ENCODE measurements around the gene FOXC2.
A peak's percentile ranks its signal among the peaks of the same experiment; 100 is the strongest.

The FOXC2 gene

GRCh38 chr16:86549076-86549892, 17.3 kb upstream of the FOXC2 start:
- no peak overlapping the region for H3K4me3 ChIP-seq (ENCODE audit: low read length)
- H3K9ac ChIP-seq (ENCODE audit: low read depth, low read length) = no peak overlapping the region
- no peaks in the 10 kb centered on the region for H3K9me3 ChIP-seq (replicated peaks; ENCODE audit: low read length)
- no peak overlapping the region for H3K4me2 ChIP-seq (ENCODE audit: low read length)
- H3K4me1 ChIP-seq (ENCODE audit: control insufficient read depth, insufficient read depth, low read length) = peaks cover 2% of the 10 kb centered on the region
- H3K27me3 ChIP-seq (ENCODE audit: control insufficient read depth, insufficient read depth, low read length) = no peaks in the 10 kb centered on the region
- peaks cover 20% of the 10 kb centered on the region for H3K36me3 ChIP-seq (ENCODE audit: insufficient read depth, low read length)

- peaks cover 4% of the 10 kb centered on the region for H3K4me1 ChIP-seq (ENCODE audit: control insufficient read depth, insufficient read depth, low read length)
- H3K27me3 ChIP-seq (ENCODE audit: control insufficient read depth, insufficient read depth, low read length) = no peaks in the 10 kb centered on the region
- peaks cover 20% of the 10 kb centered on the region for H3K36me3 ChIP-seq (ENCODE audit: insufficient read depth, low read length)
- H3K4me2 ChIP-seq (ENCODE audit: low read length) = no peak overlapping the region
- H3K9me3 ChIP-seq (replicated peaks; ENCODE audit: low read length) = no peaks in the 10 kb centered on the region
- no peak overlapping the region for H3K4me3 ChIP-seq (ENCODE audit: low read length)
- H3K9ac ChIP-seq (ENCODE audit: low read depth, low read length) = no peak overlapping the region
Observed at GRCh38 chr16:86549893-86550190, 16.8 kb upstream of the FOXC2 start.

GRCh38 chr16:86550281-86550680, 16.3 kb upstream of the FOXC2 start:
- Histone ChIP-seq H3K9ac (ENCODE audit: low read depth, low read length) (no peak overlapping the region), H3K4me3 (ENCODE audit: low read length) (no peak overlapping the region), H3K36me3 (ENCODE audit: insufficient read depth, low read length) (peaks cover 17% of the 10 kb centered on the region)

GRCh38 chr16:86553356-86553755, 13.3 kb upstream of the FOXC2 start:
- H3K27me3 ChIP-seq (ENCODE audit: control insufficient read depth, insufficient read depth, low read length) = no peaks in the 10 kb centered on the region
- H3K9ac ChIP-seq (ENCODE audit: low read depth, low read length) = no peak overlapping the region
- H3K4me2 ChIP-seq (ENCODE audit: low read length) = no peak overlapping the region
- H3K36me3 ChIP-seq (ENCODE audit: insufficient read depth, low read length) = peaks cover 13% of the 10 kb centered on the region
- H3K4me3 ChIP-seq (ENCODE audit: low read length) = no peak overlapping the region
- peaks cover 15% of the 10 kb centered on the region for H3K4me1 ChIP-seq (ENCODE audit: control insufficient read depth, insufficient read depth, low read length)
- H3K9me3 ChIP-seq (replicated peaks; ENCODE audit: low read length) = no peaks in the 10 kb centered on the region

More at GRCh38 chr16:86550281-86550680, 16.3 kb upstream of the FOXC2 start:
- Histone ChIP-seq H3K9me3 (replicated peaks; ENCODE audit: low read length) (no peaks in the 10 kb centered on the region), H3K4me1 (ENCODE audit: control insufficient read depth, insufficient read depth, low read length) (peaks cover 5% of the 10 kb centered on the region), H3K27me3 (ENCODE audit: control insufficient read depth, insufficient read depth, low read length) (no peaks in the 10 kb centered on the region), H3K4me2 (ENCODE audit: low read length) (no peak overlapping the region)

GRCh38 chr16:86554599-86554916, 12.1 kb upstream of the FOXC2 start:
- Histone ChIP-seq H3K36me3 (ENCODE audit: insufficient read depth, low read length) (peaks cover 13% of the 10 kb centered on the region), H3K4me2 (ENCODE audit: low read length) (peak overlapping the region; percentile 95), H3K4me1 (ENCODE audit: control insufficient read depth, insufficient read depth, low read length) (peaks cover 15% of the 10 kb centered on the region), H3K9ac (ENCODE audit: low read depth, low read length) (peak overlapping the region; percentile 94), H3K9me3 (replicated peaks; ENCODE audit: low read length) (no peaks in the 10 kb centered on the region), H3K27me3 (ENCODE audit: control insufficient read depth, insufficient read depth, low read length) (no peaks in the 10 kb centered on the region), H3K4me3 (ENCODE audit: low read length) (peak overlapping the region; percentile 93)

GRCh38 chr16:86554917-86555703, 11.5 kb upstream of the FOXC2 start, which contains the start of gene MTHFSD:
TSS of gene MTHFSD (minus strand) at chr16:86555235. CDS start at chr16:86555184, 51 bp downstream.
- Histone ChIP-seq H3K9me3 (replicated peaks; ENCODE audit: low read length) (no peaks in the 10 kb centered on the region), H3K27me3 (ENCODE audit: control insufficient read depth, insufficient read depth, low read length) (no peaks in the 10 kb centered on the region), H3K4me3 (ENCODE audit: low read length) (peak within 1 kb of the TSS; percentile 93), H3K9ac (ENCODE audit: low read depth, low read length) (peak within 1 kb of the TSS; percentile 94), H3K36me3 (ENCODE audit: insufficient read depth, low read length) (peaks cover 13% of the 10 kb centered on the region), H3K4me1 (ENCODE audit: control insufficient read depth, insufficient read depth, low read length) (peaks cover 15% of the 10 kb centered on the region), H3K4me2 (ENCODE audit: low read length) (peak within 1 kb of the TSS; percentile 95)

GRCh38 chr16:86555704-86556075, 10.9 kb upstream of the FOXC2 start:
- H3K36me3 ChIP-seq (ENCODE audit: insufficient read depth, low read length) = peaks cover 12% of the 10 kb centered on the region
- H3K4me2 ChIP-seq (ENCODE audit: low read length) = peak overlapping the region; percentile 95
- no peaks in the 10 kb centered on the region for H3K9me3 ChIP-seq (replicated peaks; ENCODE audit: low read length)
- H3K4me1 ChIP-seq (ENCODE audit: control insufficient read depth, insufficient read depth, low read length) = peaks cover 15% of the 10 kb centered on the region
- H3K4me3 ChIP-seq (ENCODE audit: low read length) = peak overlapping the region; percentile 93
- peak overlapping the region; percentile 94 for H3K9ac ChIP-seq (ENCODE audit: low read depth, low read length)
- no peaks in the 10 kb centered on the region for H3K27me3 ChIP-seq (ENCODE audit: control insufficient read depth, insufficient read depth, low read length)

- no peaks in the 10 kb centered on the region for H3K27me3 ChIP-seq (ENCODE audit: control insufficient read depth, insufficient read depth, low read length)
- H3K4me1 ChIP-seq (ENCODE audit: control insufficient read depth, insufficient read depth, low read length) = peaks cover 15% of the 10 kb centered on the region
- no peak overlapping the region for H3K9ac ChIP-seq (ENCODE audit: low read depth, low read length)
- H3K9me3 ChIP-seq (replicated peaks; ENCODE audit: low read length) = no peaks in the 10 kb centered on the region
- H3K36me3 ChIP-seq (ENCODE audit: insufficient read depth, low read length) = peaks cover 3% of the 10 kb centered on the region
- H3K4me2 ChIP-seq (ENCODE audit: low read length) = no peak overlapping the region
- H3K4me3 ChIP-seq (ENCODE audit: low read length) = no peak overlapping the region
Observed at GRCh38 chr16:86556576-86556975, 10.1 kb upstream of the FOXC2 start.

- Histone ChIP-seq H3K36me3 (ENCODE audit: insufficient read depth, low read length) (no peaks in the 10 kb centered on the region), H3K9me3 (replicated peaks; ENCODE audit: low read length) (no peaks in the 10 kb centered on the region), H3K4me3 (ENCODE audit: low read length) (no peak overlapping the region), H3K4me1 (ENCODE audit: control insufficient read depth, insufficient read depth, low read length) (peaks cover 15% of the 10 kb centered on the region), H3K27me3 (ENCODE audit: control insufficient read depth, insufficient read depth, low read length) (no peaks in the 10 kb centered on the region), H3K9ac (ENCODE audit: low read depth, low read length) (no peak overlapping the region), H3K4me2 (ENCODE audit: low read length) (no peak overlapping the region)
Observed at GRCh38 chr16:86557587-86557986, 9.0 kb upstream of the FOXC2 start.

- H3K36me3 ChIP-seq (ENCODE audit: insufficient read depth, low read length) = no peaks in the 10 kb centered on the region
- no peak overlapping the region for H3K9ac ChIP-seq (ENCODE audit: low read depth, low read length)
Observed at GRCh38 chr16:86558355-86559193, 8.1 kb upstream of the FOXC2 start.

GRCh38 chr16:86559802-86560305, 6.8 kb upstream of the FOXC2 start:
- Histone ChIP-seq H3K27me3 (ENCODE audit: control insufficient read depth, insufficient read depth, low read length) (no peaks in the 10 kb centered on the region), H3K36me3 (ENCODE audit: insufficient read depth, low read length) (no peaks in the 10 kb centered on the region), H3K4me2 (ENCODE audit: low read length) (no peak overlapping the region), H3K9me3 (replicated peaks; ENCODE audit: low read length) (no peaks in the 10 kb centered on the region), H3K4me3 (ENCODE audit: low read length) (no peak overlapping the region), H3K9ac (ENCODE audit: low read depth, low read length) (no peak overlapping the region), H3K4me1 (ENCODE audit: control insufficient read depth, insufficient read depth, low read length) (peaks cover 25% of the 10 kb centered on the region)

More at GRCh38 chr16:86558355-86559193, 8.1 kb upstream of the FOXC2 start:
- Histone ChIP-seq H3K9me3 (replicated peaks; ENCODE audit: low read length) (no peaks in the 10 kb centered on the region), H3K4me3 (ENCODE audit: low read length) (no peak overlapping the region), H3K27me3 (ENCODE audit: control insufficient read depth, insufficient read depth, low read length) (no peaks in the 10 kb centered on the region), H3K4me2 (ENCODE audit: low read length) (no peak overlapping the region), H3K4me1 (ENCODE audit: control insufficient read depth, insufficient read depth, low read length) (peaks cover 20% of the 10 kb centered on the region)
